GM12878 (cell line): ENCODE results near the gene STK35.
"Not testable (repeated sequence)": the region's sequence is repeated elsewhere in the genome, so short reads cannot be mapped to it uniquely, and the experiment has no call there.

Source experiments
- CHD2 ChIP-seq: IDR thresholded peaks from 2 replicates; pipeline ENCODE4 v1.6.1; 2011; ENCODE audit warnings: low read depth, low read length, improper control_type of control experiment, borderline replicate concordance
- GABPA ChIP-seq: IDR thresholded peaks from 2 replicates; pipeline ENCODE4 v1.6.1; 2014; ENCODE audit warnings: antibody characterized with exemption, low read depth, mild to moderate bottlenecking, inconsistent platforms
- MAX ChIP-seq: IDR thresholded peaks from 2 replicates; pipeline ENCODE4 v1.6.1; 2012; ENCODE audit warnings: low read depth, low read length, improper control_type of control experiment
- TCF3 ChIP-seq: IDR thresholded peaks from 2 replicates; pipeline ENCODE4 v1.6.1; 2012; ENCODE audit warnings: low read depth, mild to moderate bottlenecking, low read length, borderline replicate concordance; ENCODE audit not compliant: insufficient read depth
- YY1 ChIP-seq: IDR thresholded peaks from 2 replicates; pipeline ENCODE4 v1.6.1; 2011; ENCODE audit warnings: low read depth, mild to moderate bottlenecking, low read length
- TF ChIP-seq, protein P1 (sequence below), 3 experiments: IDR thresholded peaks in 2 of 3; conservative IDR thresholded peaks in 1 of 3; 2 replicates each; pipeline ENCODE4 v1.5.1; 2011; ENCODE audit warnings: low read depth in 3 of 3, low read length in 3 of 3, mild to moderate bottlenecking in 3 of 3, control low read depth in 2 of 3, moderate library complexity in 2 of 3, inconsistent platforms in 1 of 3, mixed read lengths in 1 of 3; ENCODE audit not compliant: control insufficient read depth in 2 of 3, insufficient read depth in 1 of 3; ENCODE audit errors: extremely low read depth in 1 of 3

- TF ChIP-seq, protein P1, sequence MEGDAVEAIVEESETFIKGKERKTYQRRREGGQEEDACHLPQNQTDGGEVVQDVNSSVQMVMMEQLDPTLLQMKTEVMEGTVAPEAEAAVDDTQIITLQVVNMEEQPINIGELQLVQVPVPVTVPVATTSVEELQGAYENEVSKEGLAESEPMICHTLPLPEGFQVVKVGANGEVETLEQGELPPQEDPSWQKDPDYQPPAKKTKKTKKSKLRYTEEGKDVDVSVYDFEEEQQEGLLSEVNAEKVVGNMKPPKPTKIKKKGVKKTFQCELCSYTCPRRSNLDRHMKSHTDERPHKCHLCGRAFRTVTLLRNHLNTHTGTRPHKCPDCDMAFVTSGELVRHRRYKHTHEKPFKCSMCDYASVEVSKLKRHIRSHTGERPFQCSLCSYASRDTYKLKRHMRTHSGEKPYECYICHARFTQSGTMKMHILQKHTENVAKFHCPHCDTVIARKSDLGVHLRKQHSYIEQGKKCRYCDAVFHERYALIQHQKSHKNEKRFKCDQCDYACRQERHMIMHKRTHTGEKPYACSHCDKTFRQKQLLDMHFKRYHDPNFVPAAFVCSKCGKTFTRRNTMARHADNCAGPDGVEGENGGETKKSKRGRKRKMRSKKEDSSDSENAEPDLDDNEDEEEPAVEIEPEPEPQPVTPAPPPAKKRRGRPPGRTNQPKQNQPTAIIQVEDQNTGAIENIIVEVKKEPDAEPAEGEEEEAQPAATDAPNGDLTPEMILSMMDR (IDR thresholded peaks at IDR 0.05 in 2 of 3, conservative IDR thresholded peaks at IDR 0.05 in 1 of 3; ENCODE audit: control insufficient read depth in 2 of 3, extremely low read depth in 1 of 3, insufficient read depth in 1 of 3, low read depth in 3 of 3, low read length in 3 of 3): not testable (repeated sequence)
- TF ChIP-seq GABPA, CHD2, MAX, TCF3, YY1: not testable (repeated sequence)
These were observed 70.2 kb downstream of the STK35 start for GRCh38 chr20:2171840-2172239.
